Caco-2 (cell line): ENCODE measurements around the gene AMOTL2. TPM values are rescaled to one million over a fixed set of nuclear protein-coding genes. Genes with fewer than 3 reads are reported as not detected.
A peak's percentile ranks its signal among the peaks of the same experiment; 100 is the strongest.

ENCODE experiments used
- BruUV-seq: library from RNA; stranded (reverse); fragments of 400-500 nt; replicated peaks from 2 replicates; lab custom pipeline; 2021; lab: Mats Ljungman, UMichigan
- CTCF ChIA-PET: fragments of 300-600 bp; sonication (Branson Sonifier 250); formaldehyde crosslinking; loops from one replicate; lab custom pipeline; 2022; ENCODE audit warnings: antibody characterized with exemption; lab: Charles Lee
- POLR2A ChIA-PET: fragments of 300-600 bp; sonication (Branson Sonifier 250); formaldehyde crosslinking; loops from one replicate; lab custom pipeline; 2022; ENCODE audit warnings: antibody characterized with exemption; lab: Charles Lee
- DNase-seq, 2 experiments: peaks; one replicate each; pipeline versions ENCODE4 v3.0.0 to v3.0.0-alpha.2; 2020 to 2022
- H3K27me3 ChIP-seq: replicated peaks from 2 replicates; pipeline ENCODE4 v1.6.0; 2011; ENCODE audit warnings: low read length; ENCODE audit not compliant: control insufficient read depth, insufficient read depth
- H3K36me3 ChIP-seq: 2 replicates; pipeline ENCODE4 v1.5.1; 2011; ENCODE audit warnings: low read length; ENCODE audit not compliant: control insufficient read depth, insufficient read depth
- H3K4me1 ChIP-seq: fragments of 250-450 bp; sonication (Bioruptor Pico); 2 replicates; pipeline ENCODE4 v1.5.1; 2020; ENCODE audit warnings: mild to moderate bottlenecking
- H3K4me3 ChIP-seq: 2 replicates; pipeline ENCODE4 v1.5.1; 2011; ENCODE audit warnings: low read depth, mild to moderate bottlenecking, control low read depth, low read length
- H3K9me3 ChIP-seq: fragments of 250-450 bp; sonication (Bioruptor Pico); 2 replicates; pipeline ENCODE4 v1.5.1; 2020; ENCODE audit warnings: mild to moderate bottlenecking, moderate library complexity
- H3K27ac Mint-ChIP-seq: one replicate; pipeline ENCODE4 v1.8.0; 2022; ENCODE audit warnings: mixed read lengths; ENCODE audit not compliant: unreplicated experiment
- H3K27me3 Mint-ChIP-seq: one replicate; pipeline ENCODE4 v1.8.0; 2022; ENCODE audit warnings: mixed read lengths; ENCODE audit not compliant: insufficient read depth, unreplicated experiment
- H3K36me3 Mint-ChIP-seq: one replicate; pipeline ENCODE4 v1.8.0; 2022; ENCODE audit warnings: mild to moderate bottlenecking, mixed read lengths; ENCODE audit not compliant: insufficient read depth, unreplicated experiment
- H3K4me1 Mint-ChIP-seq: one replicate; pipeline ENCODE4 v1.8.0; 2022; ENCODE audit warnings: low read depth, mixed read lengths; ENCODE audit not compliant: unreplicated experiment
- H3K4me3 Mint-ChIP-seq: one replicate; pipeline ENCODE4 v1.8.0; 2022; ENCODE audit warnings: mild to moderate bottlenecking, moderate library complexity, mixed read lengths; ENCODE audit not compliant: unreplicated experiment
- H3K9me3 Mint-ChIP-seq: one replicate; pipeline ENCODE4 v1.8.0; 2022; ENCODE audit warnings: mixed read lengths; ENCODE audit not compliant: unreplicated experiment
- CTCF ChIP-seq, 2 experiments: fragments of 200-600 bp in 1 of 2; IDR thresholded peaks; 1 replicate in 1 of 2; 2 replicates in 1 of 2; pipeline versions ENCODE4 v1.5.1 to v1.8.0; 2011 to 2022; ENCODE audit warnings: antibody characterized with exemption in 1 of 2, control low read depth in 1 of 2, inconsistent platforms in 1 of 2, low read depth in 1 of 2, low read length in 1 of 2, mild to moderate bottlenecking in 1 of 2, moderate library complexity in 1 of 2; ENCODE audit not compliant: insufficient read depth in 1 of 2, severe bottlenecking in 1 of 2, unreplicated experiment in 1 of 2
- intact Hi-C: fragments of 100-400 bp; cut with micrococcal nuclease; formaldehyde crosslinking; loops from one replicate; pipeline ENCODE4 v1.10.0; 2022; ENCODE audit not compliant: unreplicated experiment
- total RNA-seq: library from RNA; stranded (reverse); gene quantifications from 2 replicates; pipeline ENCODE4 v1.2.3, GENCODE V29; 2022

Gene AMOTL2
- total RNA-seq, 1 experiment from 2014 or later: 271 TPM

GRCh38 chr3:134370611-134371531, 3.4 kb downstream of the AMOTL2 start:
- peak in 1 of 2 experiments; percentile 35 for DNase-seq
- Histone ChIP-seq H3K4me3 (no peak overlapping the region), H3K9me3 (no peaks in the 10 kb centered on the region), H3K27me3 (no peaks in the 10 kb centered on the region), H3K4me1 (peaks cover 71% of the 10 kb centered on the region), H3K36me3 (peaks cover 20% of the 10 kb centered on the region)
- CTCF ChIA-PET: interaction anchor here (0.9 kb wide), 1 partner anchor 13 kb away, joined by 3 read pairs; no protein-coding TSS in a partner anchor
- no peak for TF ChIP-seq CTCF (IDR thresholded peaks at IDR 0.05; ENCODE audit: insufficient read depth in 1 of 2, low read depth in 1 of 2, low read length in 1 of 2, severe bottlenecking in 1 of 2, unreplicated experiment in 1 of 2)
- Mint-ChIP-seq H3K27ac (peak overlapping the region; percentile 87), H3K4me1 (peaks cover 34% of the 10 kb centered on the region), H3K36me3 (peaks cover 94% of the 10 kb centered on the region), H3K9me3 (no peaks in the 10 kb centered on the region), H3K27me3 (no peaks in the 10 kb centered on the region), H3K4me3 (peak overlapping the region; percentile 85)
- intact Hi-C loops: no loop called here
- BruUV-seq: no TSS peak
- POLR2A ChIA-PET: interaction anchor here (0.6 to 0.7 kb wide), 2 partner anchors 36 to 61 kb away, joined by 3 read pairs; no protein-coding TSS in a partner anchor

GRCh38 chr3:134369861-134370596, 4.2 kb downstream of the AMOTL2 start:
- TF ChIP-seq CTCF (IDR thresholded peaks at IDR 0.05; ENCODE audit: insufficient read depth in 1 of 2, low read depth in 1 of 2, low read length in 1 of 2, severe bottlenecking in 1 of 2, unreplicated experiment in 1 of 2): no peak
- peaks cover 100% of the 10 kb centered on the region for H3K36me3 Mint-ChIP-seq
- no peaks in the 10 kb centered on the region for H3K27me3 Mint-ChIP-seq
- no peak for DNase-seq
- peak overlapping the region; percentile 87 for H3K27ac Mint-ChIP-seq
- ChIA-PET CTCF (interaction anchor here (0.9 kb wide), 1 partner anchor 12 kb away, joined by 3 read pairs; no protein-coding TSS in a partner anchor), POLR2A (interaction anchor here (0.6 kb wide), 1 partner anchor 35 kb away, joined by 3 read pairs; no protein-coding TSS in a partner anchor)
- H3K9me3 ChIP-seq: no peaks in the 10 kb centered on the region
- no TSS peak for BruUV-seq
- H3K9me3 Mint-ChIP-seq: no peaks in the 10 kb centered on the region
- peaks cover 22% of the 10 kb centered on the region for H3K36me3 ChIP-seq
- peak overlapping the region; percentile 62 for H3K4me3 Mint-ChIP-seq
- H3K4me3 ChIP-seq: no peak overlapping the region
- intact Hi-C loops: no loop called here
- no peaks in the 10 kb centered on the region for H3K27me3 ChIP-seq
- peaks cover 35% of the 10 kb centered on the region for H3K4me1 Mint-ChIP-seq
- H3K4me1 ChIP-seq: peaks cover 74% of the 10 kb centered on the region

GRCh38 chr3:134369231-134369741, 5.0 kb downstream of the AMOTL2 start:
- Mint-ChIP-seq H3K27ac (peak overlapping the region; percentile 87), H3K4me3 (peak overlapping the region; percentile 62), H3K4me1 (peaks cover 42% of the 10 kb centered on the region), H3K27me3 (no peaks in the 10 kb centered on the region), H3K9me3 (no peaks in the 10 kb centered on the region), H3K36me3 (peaks cover 100% of the 10 kb centered on the region)
- intact Hi-C loops: no loop called here
- no peak for TF ChIP-seq CTCF (IDR thresholded peaks at IDR 0.05; ENCODE audit: insufficient read depth in 1 of 2, low read depth in 1 of 2, low read length in 1 of 2, severe bottlenecking in 1 of 2, unreplicated experiment in 1 of 2)
- Histone ChIP-seq H3K36me3 (peaks cover 22% of the 10 kb centered on the region), H3K27me3 (no peaks in the 10 kb centered on the region), H3K4me1 (peaks cover 81% of the 10 kb centered on the region), H3K4me3 (no peak overlapping the region), H3K9me3 (no peaks in the 10 kb centered on the region)
- ChIA-PET CTCF (no interaction called here), POLR2A (no interaction called here)
- BruUV-seq: no TSS peak
- DNase-seq: no peak
